ENCODE measurements around the gene SLC22A13. TPM values are rescaled to one million over a fixed set of nuclear protein-coding genes. Genes with fewer than 3 reads are reported as not detected.

Gene SLC22A13
- total and polyA plus RNA-seq, 10 donors = 0.05 to 1.6 (median 0.51) TPM; not detected in 1

DNA sequence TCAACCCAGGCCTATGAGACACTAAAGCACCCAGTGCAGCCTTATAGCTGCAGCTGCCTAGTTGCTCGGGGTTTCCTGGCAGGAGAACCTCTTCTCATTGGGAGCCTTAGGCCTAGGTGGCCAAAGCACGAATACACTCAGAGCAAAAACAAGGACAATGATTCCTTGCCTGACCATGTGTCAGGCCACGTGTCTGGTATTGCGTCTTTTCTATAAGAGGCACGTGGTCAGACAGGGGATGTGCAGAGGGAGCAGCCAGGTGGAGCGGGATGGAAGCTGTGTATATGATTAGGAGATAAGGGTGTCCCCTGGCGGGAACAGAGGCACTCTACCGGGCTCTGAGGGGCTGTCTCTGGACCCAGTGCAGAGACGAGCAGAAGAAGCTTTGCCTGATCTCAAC, 42.8 kb downstream of the SLC22A13 start:
- DNase-seq = no peak
- no peak overlapping the region for H3K4me3 ChIP-seq
- TF ChIP-seq, protein P1, sequence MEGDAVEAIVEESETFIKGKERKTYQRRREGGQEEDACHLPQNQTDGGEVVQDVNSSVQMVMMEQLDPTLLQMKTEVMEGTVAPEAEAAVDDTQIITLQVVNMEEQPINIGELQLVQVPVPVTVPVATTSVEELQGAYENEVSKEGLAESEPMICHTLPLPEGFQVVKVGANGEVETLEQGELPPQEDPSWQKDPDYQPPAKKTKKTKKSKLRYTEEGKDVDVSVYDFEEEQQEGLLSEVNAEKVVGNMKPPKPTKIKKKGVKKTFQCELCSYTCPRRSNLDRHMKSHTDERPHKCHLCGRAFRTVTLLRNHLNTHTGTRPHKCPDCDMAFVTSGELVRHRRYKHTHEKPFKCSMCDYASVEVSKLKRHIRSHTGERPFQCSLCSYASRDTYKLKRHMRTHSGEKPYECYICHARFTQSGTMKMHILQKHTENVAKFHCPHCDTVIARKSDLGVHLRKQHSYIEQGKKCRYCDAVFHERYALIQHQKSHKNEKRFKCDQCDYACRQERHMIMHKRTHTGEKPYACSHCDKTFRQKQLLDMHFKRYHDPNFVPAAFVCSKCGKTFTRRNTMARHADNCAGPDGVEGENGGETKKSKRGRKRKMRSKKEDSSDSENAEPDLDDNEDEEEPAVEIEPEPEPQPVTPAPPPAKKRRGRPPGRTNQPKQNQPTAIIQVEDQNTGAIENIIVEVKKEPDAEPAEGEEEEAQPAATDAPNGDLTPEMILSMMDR (IDR thresholded peaks at IDR 0.05 in 8 of 11, conservative IDR thresholded peaks at IDR 0.05 in 3 of 11) = no peak
- TF ChIP-seq POLR2A (IDR thresholded peaks at IDR 0.05) (no peak), POLR2AphosphoS5 (IDR thresholded peaks at IDR 0.05) (no peak)
- H3K27ac ChIP-seq = no peak overlapping the region
- H3K4me1 ChIP-seq = no peaks in the 10 kb centered on the region
- peaks cover 0 to 16% (median 0%) of the 10 kb centered on the region in 7 donors for H3K27me3 ChIP-seq (replicated peaks in 1 of 7)
- H3K9me3 ChIP-seq = peaks cover 0 to 5% (median 0%) of the 10 kb centered on the region in 8 donors
- intact Hi-C loops (cut with DNase I; ENCODE audit: low total_unique reads) = no loop called here
- WGBS, 5 donors = 84 to 92% (median 89%) methylated on average over 9 of the region's 9 CpGs
- no peaks in the 10 kb centered on the region for H3K36me3 ChIP-seq

DNA sequence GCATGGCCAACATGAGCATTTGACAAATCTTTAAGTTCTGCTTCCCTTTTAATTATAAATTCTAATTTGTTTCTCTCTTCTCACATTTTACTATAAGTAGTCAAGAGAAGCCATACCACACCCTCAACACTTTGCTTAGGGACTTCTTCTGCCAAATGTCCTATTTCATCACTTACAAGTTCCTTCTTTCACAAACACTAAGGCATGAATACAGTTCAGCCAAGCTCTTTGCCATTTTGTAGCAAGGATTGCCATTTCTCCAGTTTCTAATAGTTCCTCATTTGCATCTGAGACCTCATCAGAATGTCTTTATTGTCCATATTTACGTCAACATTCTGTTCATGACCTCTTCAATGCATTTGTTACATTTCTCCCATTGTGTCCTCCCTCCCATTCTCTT, 45.9 kb downstream of the SLC22A13 start:
- no peaks in the 10 kb centered on the region for H3K9me3 ChIP-seq
- no peak overlapping the region for H3K4me3 ChIP-seq
- no peak for DNase-seq
- H3K36me3 ChIP-seq = no peaks in the 10 kb centered on the region
- intact Hi-C loops (cut with DNase I; ENCODE audit: low total_unique reads) = no loop called here
- H3K27me3 ChIP-seq (replicated peaks in 1 of 7) = peaks cover 0 to 16% (median 0%) of the 10 kb centered on the region in 7 donors
- no peak for TF ChIP-seq POLR2A (IDR thresholded peaks at IDR 0.05)
- TF ChIP-seq, protein P1 (IDR thresholded peaks at IDR 0.05 in 8 of 11, conservative IDR thresholded peaks at IDR 0.05 in 3 of 11) = no peak
- no peak for TF ChIP-seq POLR2AphosphoS5 (IDR thresholded peaks at IDR 0.05)
- peaks cover 0 to 10% (median 0%) of the 10 kb centered on the region in 6 donors for H3K4me1 ChIP-seq
- 59 to 86% (median 77%) methylated on average over 1 of the region's 1 CpG for WGBS, 5 donors
- peak overlapping the region in 1 of 8 donors; percentile 5 for H3K27ac ChIP-seq

DNA sequence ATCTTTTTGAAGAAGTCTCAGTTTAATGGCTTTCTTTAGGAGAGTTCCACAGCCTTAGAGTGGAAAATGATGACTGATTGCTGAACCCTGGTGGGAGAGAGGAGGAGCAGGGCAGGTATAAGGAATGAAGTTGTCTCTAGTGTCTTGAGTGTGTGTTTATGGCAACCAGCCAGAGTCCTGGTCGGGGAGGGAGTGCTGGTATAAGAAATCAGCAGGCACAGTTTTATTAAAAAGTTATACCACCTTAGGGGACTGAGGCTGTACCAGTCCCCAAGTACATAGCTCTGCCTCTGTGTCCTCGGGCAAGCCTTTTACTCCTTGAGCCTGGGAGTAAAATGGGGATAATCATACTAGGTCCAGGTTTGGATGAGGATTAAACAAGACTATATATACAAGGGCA, 46.3 kb downstream of the SLC22A13 start:
- Histone ChIP-seq H3K4me3 (no peak overlapping the region), H3K27me3 (replicated peaks in 1 of 7) (peaks cover 0 to 16% (median 0%) of the 10 kb centered on the region in 7 donors), H3K4me1 (peaks cover 0 to 10% (median 0%) of the 10 kb centered on the region in 6 donors), H3K9me3 (no peaks in the 10 kb centered on the region), H3K27ac (no peak overlapping the region), H3K36me3 (no peaks in the 10 kb centered on the region)
- 70 to 94% (median 88%) methylated on average over 2 of the region's 2 CpGs for WGBS, 5 donors
- TF ChIP-seq POLR2A (IDR thresholded peaks at IDR 0.05) (no peak), POLR2AphosphoS5 (IDR thresholded peaks at IDR 0.05) (no peak)
- TF ChIP-seq, protein P1 (IDR thresholded peaks at IDR 0.05 in 8 of 11, conservative IDR thresholded peaks at IDR 0.05 in 3 of 11) = no peak
- intact Hi-C loops (cut with DNase I; ENCODE audit: low total_unique reads) = no loop called here
- no peak for DNase-seq

DNA sequence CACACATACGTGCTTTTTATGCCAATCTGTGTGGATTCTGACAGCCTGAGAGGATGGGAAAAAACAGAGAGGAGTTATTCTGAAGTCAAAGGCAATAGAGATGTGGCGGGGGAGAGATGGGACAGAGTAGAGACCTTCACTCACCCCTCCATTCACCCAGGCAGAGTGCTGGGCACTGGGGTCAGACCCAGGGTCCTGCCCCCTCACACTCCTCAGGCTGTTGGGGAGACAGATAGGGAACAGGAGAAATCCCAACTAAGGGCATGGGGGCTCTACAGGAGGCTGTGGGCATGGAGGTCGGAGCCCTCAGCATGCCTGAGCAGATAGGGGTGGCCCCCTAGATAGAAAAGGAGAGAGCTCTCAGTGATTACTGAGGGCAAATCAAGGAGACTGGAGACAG, 46.7 kb downstream of the SLC22A13 start:
- 82 to 96% (median 87%) methylated on average over 3 of the region's 3 CpGs for WGBS, 5 donors

More for the DNA sequence above, 46.7 kb downstream of the SLC22A13 start:
- Histone ChIP-seq H3K4me3 (no peak overlapping the region), H3K36me3 (no peaks in the 10 kb centered on the region), H3K27ac (no peak overlapping the region), H3K4me1 (peaks cover 0 to 10% (median under 1%) of the 10 kb centered on the region in 6 donors), H3K27me3 (replicated peaks in 1 of 7) (peaks cover 0 to 16% (median 0%) of the 10 kb centered on the region in 7 donors), H3K9me3 (no peaks in the 10 kb centered on the region)
- TF ChIP-seq, protein P1 (IDR thresholded peaks at IDR 0.05 in 8 of 11, conservative IDR thresholded peaks at IDR 0.05 in 3 of 11) = no peak
- TF ChIP-seq POLR2AphosphoS5 (IDR thresholded peaks at IDR 0.05) (no peak), POLR2A (IDR thresholded peaks at IDR 0.05) (no peak)
- DNase-seq = no peak
- intact Hi-C loops (cut with DNase I; ENCODE audit: low total_unique reads) = no loop called here
